Measurements from ENCODE around the gene SRRM4. TPM values are rescaled to one million over a fixed set of nuclear protein-coding genes. Genes with fewer than 3 reads are reported as not detected.

SRRM4 gene
- total RNA-seq, 1 experiment from 2014 or later, result 1.4 TPM

- no peak overlapping the region for H2BK12ac ChIP-seq (ENCODE audit: insufficient read length, low read depth, low read length)
- no peaks in the 10 kb centered on the region for H3K79me2 ChIP-seq (ENCODE audit: insufficient read depth, low read length)
- Mint-ChIP-seq H3K27ac (no peak overlapping the region; a peak in 1 of 7 replicates), H3K36me3 (ENCODE audit: insufficient read depth in 1 of 3, low read depth in 3 of 3) (peaks cover 0 to 2% (median 0%) of the 10 kb centered on the region in 3 experiments; a peak in 1 of 7 replicates), H3K4me3 (no peak overlapping the region), H3K9me3 (no peaks in the 10 kb centered on the region), H3K27me3 (ENCODE audit: low read depth) (no peaks in the 10 kb centered on the region; the same call in none of the 2 replicates), H3K4me1 (peaks cover 57 to 60% of the 10 kb centered on the region in 2 experiments)
- H4K5ac ChIP-seq (ENCODE audit: insufficient read length, low read depth, low read length), result no peak overlapping the region
- no peak overlapping the region for H2BK20ac ChIP-seq (ENCODE audit: low read depth, low read length, poor library complexity, severe bottlenecking)
- no peak overlapping the region for H3K14ac ChIP-seq (ENCODE audit: insufficient read depth, low read length)
- no peak overlapping the region for H3K9ac ChIP-seq (ENCODE audit: extremely low read depth, insufficient read length, low read length)
- H2BK5ac ChIP-seq (ENCODE audit: insufficient read length, low read length), result no peak overlapping the region
- no peaks in the 10 kb centered on the region for H3K23me2 ChIP-seq (ENCODE audit: insufficient read length, low read depth, low read length, poor library complexity, severe bottlenecking)
- H4K20me1 ChIP-seq (ENCODE audit: control insufficient read depth, insufficient read depth, insufficient read length), result no peaks in the 10 kb centered on the region
- H4K91ac ChIP-seq (ENCODE audit: insufficient read length, low read depth, low read length), result no peak overlapping the region
- no peaks in the 10 kb centered on the region for H3K9me3 ChIP-seq (ENCODE audit: control insufficient read depth, low read depth, low read length)
- H2AFZ ChIP-seq (ENCODE audit: low read length), result no peak overlapping the region
- H2BK120ac ChIP-seq (ENCODE audit: low read depth, low read length, poor library complexity, severe bottlenecking), result no peak overlapping the region
- H3K27me3 ChIP-seq (ENCODE audit: insufficient read depth, low read length), result no peaks in the 10 kb centered on the region
- no peak for TF ChIP-seq CTCF (conservative IDR thresholded peaks at IDR 0.05)
- peaks cover 7% of the 10 kb centered on the region; the same call in 1 of the 2 replicates for H3K4me1 ChIP-seq (ENCODE audit: insufficient read depth, low read length)
- no CpG with 5 or more reads among the region's 4 CpGs for WGBS (ENCODE audit: extremely low coverage, insufficient read length, low lambda C conversion rate)
- H3T11ph ChIP-seq (ENCODE audit: low read length), result no peak overlapping the region
- H2BK15ac ChIP-seq (ENCODE audit: low read depth, low read length), result no peak overlapping the region
- no peak overlapping the region for H3K56ac ChIP-seq (ENCODE audit: insufficient read length, low read depth, low read length)
- H3K4me2 ChIP-seq (ENCODE audit: insufficient read depth, insufficient read length, low read length), result no peak overlapping the region
- no peak overlapping the region for H3K23ac ChIP-seq (ENCODE audit: insufficient read length, low read depth, low read length)
- H3K4ac ChIP-seq (ENCODE audit: low read depth, low read length), result no peak overlapping the region
- H3K79me1 ChIP-seq (ENCODE audit: insufficient read depth, low read depth, low read length, poor library complexity, severe bottlenecking), result no peaks in the 10 kb centered on the region
- H3K27ac ChIP-seq (ENCODE audit: insufficient read length, low read depth, low read length), result no peak overlapping the region
- H4K8ac ChIP-seq (replicated peaks; ENCODE audit: insufficient read length, low read depth, low read length), result no peak overlapping the region
- no peak overlapping the region for H2AK5ac ChIP-seq (ENCODE audit: insufficient read length, low read length)
- no peak for DNase-seq
- no peak overlapping the region for H3K18ac ChIP-seq (ENCODE audit: insufficient read length, low read depth, low read length)
These were observed 219.3 kb downstream of the SRRM4 start for GRCh38 chr12:119200601-119201000.

Measured in H9 (cell line).